H9 (cell line): ENCODE measurements around the gene CLEC20A. TPM values are rescaled to one million over a fixed set of nuclear protein-coding genes. Genes with fewer than 3 reads are reported as not detected.

Experiments used
- DNase-seq: peaks from one replicate; pipeline ENCODE4 v3.0.0-alpha.2; 2017
- H2AFZ ChIP-seq: one replicate; pipeline ENCODE4 v1.6.1; 2013; ENCODE audit warnings: mild to moderate bottlenecking, low read length, control low read depth, moderate library complexity
- H2AK5ac ChIP-seq: 2 replicates; pipeline ENCODE4 v1.6.1; 2013; ENCODE audit warnings: low read length, control low read depth, mixed read lengths; ENCODE audit not compliant: insufficient read length
- H2BK120ac ChIP-seq: one replicate; pipeline ENCODE4 v1.6.1; 2013; ENCODE audit warnings: low read depth, mild to moderate bottlenecking, low read length, control low read depth, inconsistent platforms; ENCODE audit not compliant: poor library complexity, severe bottlenecking
- H2BK12ac ChIP-seq: 2 replicates; pipeline ENCODE4 v1.6.1; 2013; ENCODE audit warnings: low read length, control low read depth, mixed read lengths, low read depth; ENCODE audit not compliant: insufficient read length
- H2BK15ac ChIP-seq: 2 replicates; pipeline ENCODE4 v1.6.1; 2013; ENCODE audit warnings: low read depth, low read length, control low read depth
- H2BK20ac ChIP-seq: one replicate; pipeline ENCODE4 v1.6.1; 2013; ENCODE audit warnings: low read depth, mild to moderate bottlenecking, low read length, control low read depth, inconsistent platforms; ENCODE audit not compliant: poor library complexity, severe bottlenecking
- H2BK5ac ChIP-seq: 2 replicates; pipeline ENCODE4 v1.6.1; 2013; ENCODE audit warnings: low read length, control low read depth, mixed read lengths; ENCODE audit not compliant: insufficient read length
- H3K14ac ChIP-seq: 2 replicates; pipeline ENCODE4 v1.6.1; 2013; ENCODE audit warnings: low read length, control low read depth; ENCODE audit not compliant: insufficient read depth
- H3K18ac ChIP-seq: 2 replicates; pipeline ENCODE4 v1.6.1; 2013; ENCODE audit warnings: low read depth, mild to moderate bottlenecking, mixed read lengths, low read length, control low read depth; ENCODE audit not compliant: insufficient read length
- H3K23ac ChIP-seq: 2 replicates; pipeline ENCODE4 v1.6.1; 2013; ENCODE audit warnings: low read length, control low read depth, mixed read lengths, low read depth; ENCODE audit not compliant: insufficient read length
- H3K23me2 ChIP-seq: 2 replicates; pipeline ENCODE4 v1.6.1; 2013; ENCODE audit warnings: low read depth, mild to moderate bottlenecking, mixed read lengths, low read length, control low read depth; ENCODE audit not compliant: insufficient read length, poor library complexity, severe bottlenecking
- H3K27ac ChIP-seq: 2 replicates; pipeline ENCODE4 v1.5.1; 2013; ENCODE audit warnings: low read length, control low read depth, mixed read lengths, low read depth; ENCODE audit not compliant: insufficient read length
- H3K27me3 ChIP-seq: 2 replicates; pipeline ENCODE4 v1.6.1; 2013; ENCODE audit warnings: low read length, control low read depth, inconsistent platforms; ENCODE audit not compliant: insufficient read depth
- H3K4ac ChIP-seq: 2 replicates; pipeline ENCODE4 v1.6.1; 2013; ENCODE audit warnings: low read depth, mild to moderate bottlenecking, control low read depth, inconsistent platforms, low read length, moderate library complexity
- H3K4me1 ChIP-seq: 2 replicates; pipeline ENCODE4 v1.6.1; 2013; ENCODE audit warnings: low read length, control low read depth, inconsistent platforms; ENCODE audit not compliant: insufficient read depth
- H3K4me2 ChIP-seq: 2 replicates; pipeline ENCODE4 v1.6.1; 2013; ENCODE audit warnings: low read length, control low read depth, mixed read lengths; ENCODE audit not compliant: insufficient read length, insufficient read depth
- H3K56ac ChIP-seq: 2 replicates; pipeline ENCODE4 v1.6.1; 2013; ENCODE audit warnings: low read depth, mild to moderate bottlenecking, mixed read lengths, low read length, control low read depth; ENCODE audit not compliant: insufficient read length
- H3K79me1 ChIP-seq: 2 replicates; pipeline ENCODE4 v1.6.1; 2013; ENCODE audit warnings: low read depth, mild to moderate bottlenecking, moderate library complexity, low read length, control low read depth, inconsistent platforms; ENCODE audit not compliant: insufficient read depth, poor library complexity, severe bottlenecking
- H3K79me2 ChIP-seq: 2 replicates; pipeline ENCODE4 v1.6.1; 2013; ENCODE audit warnings: low read length, control low read depth, inconsistent platforms; ENCODE audit not compliant: insufficient read depth
- H3K9ac ChIP-seq: 2 replicates; pipeline ENCODE4 v1.6.1; 2013; ENCODE audit warnings: low read length, control low read depth, mixed read lengths; ENCODE audit not compliant: insufficient read length; ENCODE audit errors: extremely low read depth
- H3K9me3 ChIP-seq: one replicate; pipeline ENCODE4 v1.6.1; 2013; ENCODE audit warnings: low read depth, low read length, inconsistent platforms; ENCODE audit not compliant: control insufficient read depth
- H3T11ph ChIP-seq: one replicate; pipeline ENCODE4 v1.6.1; 2013; ENCODE audit warnings: mild to moderate bottlenecking, low read length, control low read depth, inconsistent platforms
- H4K20me1 ChIP-seq: one replicate; pipeline ENCODE4 v1.6.1; 2013; ENCODE audit not compliant: control insufficient read depth, insufficient read length, insufficient read depth
- H4K5ac ChIP-seq: 2 replicates; pipeline ENCODE4 v1.6.1; 2013; ENCODE audit warnings: low read depth, mild to moderate bottlenecking, mixed read lengths, low read length, control low read depth; ENCODE audit not compliant: insufficient read length
- H4K8ac ChIP-seq: replicated peaks from 2 replicates; pipeline ENCODE4 v1.6.1; 2013; ENCODE audit warnings: low read length, control low read depth, mixed read lengths, low read depth; ENCODE audit not compliant: insufficient read length
- H4K91ac ChIP-seq: 2 replicates; pipeline ENCODE4 v1.6.1; 2013; ENCODE audit warnings: low read depth, mild to moderate bottlenecking, moderate library complexity, mixed read lengths, low read length, control low read depth; ENCODE audit not compliant: insufficient read length
- H3K27ac Mint-ChIP-seq, 3 experiments: 2 replicates in 2 of 3; 3 replicates in 1 of 3; pipeline ENCODE4 v1.8.0; 2020 to 2021; ENCODE audit warnings: mixed read lengths in 3 of 3, mild to moderate bottlenecking in 1 of 3, moderate library complexity in 1 of 3
- H3K27me3 Mint-ChIP-seq: 2 replicates; pipeline ENCODE4 v1.8.0; 2021; ENCODE audit warnings: low read depth, mild to moderate bottlenecking, moderate library complexity, mixed read lengths
- H3K36me3 Mint-ChIP-seq, 3 experiments: 2 replicates in 2 of 3; 3 replicates in 1 of 3; pipeline ENCODE4 v1.8.0; 2020 to 2021; ENCODE audit warnings: low read depth in 3 of 3, mixed read lengths in 3 of 3; ENCODE audit not compliant: insufficient read depth in 1 of 3
- H3K4me1 Mint-ChIP-seq, 2 experiments: 2 replicates each; pipeline ENCODE4 v1.8.0; 2020; ENCODE audit warnings: mixed read lengths in 2 of 2
- H3K4me3 Mint-ChIP-seq, 2 experiments: 2 replicates in 1 of 2; 3 replicates in 1 of 2; pipeline ENCODE4 v1.8.0; 2020 to 2021; ENCODE audit warnings: mild to moderate bottlenecking in 2 of 2, mixed read lengths in 2 of 2, moderate library complexity in 1 of 2
- H3K9me3 Mint-ChIP-seq, 2 experiments: 2 replicates in 1 of 2; 3 replicates in 1 of 2; pipeline ENCODE4 v1.8.0; 2020; ENCODE audit warnings: mild to moderate bottlenecking in 2 of 2, mixed read lengths in 2 of 2, moderate library complexity in 1 of 2
- WGBS: extraction: QIAGEN DNeasy Blood & Tissue Kit; methylation state at CpG from one replicate; pipeline ENCODE4 v1.1.7; 2013; ENCODE audit warnings: missing lambda C conversion rate, low lambda C conversion rate, mixed read lengths; ENCODE audit not compliant: insufficient read length; ENCODE audit errors: extremely low coverage; 5-methylcytosine and 5-hydroxymethylcytosine counted together
- total RNA-seq: library from RNA; stranded (reverse); gene quantifications from 2 replicates; pipeline ENCODE4 v1.2.1, GENCODE V29; 2021
- TF ChIP-seq, protein P1 (sequence below): fragments of 200-600 bp; sonication (generic); conservative IDR thresholded peaks from 3 replicates; pipeline ENCODE4 v1.8.0; 2021; ENCODE audit warnings: antibody characterized with exemption, mild to moderate bottlenecking

CLEC20A gene
- total RNA-seq, 1 experiment from 2014 or later = not detected

DNA sequence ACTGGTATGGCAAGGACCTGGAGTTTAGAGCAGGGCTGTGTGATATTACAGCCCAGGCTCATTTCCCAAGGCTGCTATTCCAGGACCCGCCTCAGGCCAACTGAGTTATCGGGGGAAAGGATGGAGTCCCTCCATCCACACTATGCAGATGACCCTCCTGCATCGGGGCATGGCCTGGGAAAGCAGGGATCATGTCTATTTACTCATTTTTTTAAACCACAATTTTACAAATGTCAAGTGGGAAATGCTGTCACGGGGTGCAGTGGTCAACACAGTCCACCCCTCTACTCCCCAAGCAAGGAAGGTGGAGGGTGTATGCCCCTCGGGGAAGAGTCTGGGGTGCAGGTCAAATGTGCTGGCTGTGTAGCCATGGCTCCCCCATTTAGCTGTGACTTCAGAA is 6.1 kb upstream of the CLEC20A start:
- no peaks in the 10 kb centered on the region for H3K79me2 ChIP-seq
- no peak overlapping the region for H3K4me2 ChIP-seq
- Mint-ChIP-seq H3K27ac (no peak overlapping the region), H3K4me3 (no peak overlapping the region), H3K9me3 (no peaks in the 10 kb centered on the region), H3K4me1 (peaks cover 6 to 13% of the 10 kb centered on the region in 2 experiments), H3K36me3 (no peaks in the 10 kb centered on the region), H3K27me3 (peaks cover 2% of the 10 kb centered on the region; the same call in 1 of the 2 replicates)
- H3K23ac ChIP-seq = no peak overlapping the region
- no CpG with 5 or more reads among the region's 5 CpGs for WGBS
- no peak overlapping the region for H2BK15ac ChIP-seq
- no peak overlapping the region for H4K91ac ChIP-seq
- TF ChIP-seq, protein P1, sequence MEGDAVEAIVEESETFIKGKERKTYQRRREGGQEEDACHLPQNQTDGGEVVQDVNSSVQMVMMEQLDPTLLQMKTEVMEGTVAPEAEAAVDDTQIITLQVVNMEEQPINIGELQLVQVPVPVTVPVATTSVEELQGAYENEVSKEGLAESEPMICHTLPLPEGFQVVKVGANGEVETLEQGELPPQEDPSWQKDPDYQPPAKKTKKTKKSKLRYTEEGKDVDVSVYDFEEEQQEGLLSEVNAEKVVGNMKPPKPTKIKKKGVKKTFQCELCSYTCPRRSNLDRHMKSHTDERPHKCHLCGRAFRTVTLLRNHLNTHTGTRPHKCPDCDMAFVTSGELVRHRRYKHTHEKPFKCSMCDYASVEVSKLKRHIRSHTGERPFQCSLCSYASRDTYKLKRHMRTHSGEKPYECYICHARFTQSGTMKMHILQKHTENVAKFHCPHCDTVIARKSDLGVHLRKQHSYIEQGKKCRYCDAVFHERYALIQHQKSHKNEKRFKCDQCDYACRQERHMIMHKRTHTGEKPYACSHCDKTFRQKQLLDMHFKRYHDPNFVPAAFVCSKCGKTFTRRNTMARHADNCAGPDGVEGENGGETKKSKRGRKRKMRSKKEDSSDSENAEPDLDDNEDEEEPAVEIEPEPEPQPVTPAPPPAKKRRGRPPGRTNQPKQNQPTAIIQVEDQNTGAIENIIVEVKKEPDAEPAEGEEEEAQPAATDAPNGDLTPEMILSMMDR = no peak
- no peak overlapping the region for H2BK5ac ChIP-seq
- H3K4me1 ChIP-seq = no peaks in the 10 kb centered on the region
- no peak overlapping the region for H3T11ph ChIP-seq
- no peaks in the 10 kb centered on the region for H3K23me2 ChIP-seq
- H3K79me1 ChIP-seq = no peaks in the 10 kb centered on the region
- H3K4ac ChIP-seq = no peak overlapping the region
- no peak overlapping the region for H3K27ac ChIP-seq
- H3K18ac ChIP-seq = no peak overlapping the region
- H4K8ac ChIP-seq = no peak overlapping the region
- H2AFZ ChIP-seq = no peak overlapping the region
- H2BK20ac ChIP-seq = no peak overlapping the region
- H3K56ac ChIP-seq = no peak overlapping the region
- H2AK5ac ChIP-seq = no peak overlapping the region
- no peaks in the 10 kb centered on the region for H3K9me3 ChIP-seq
- no peak overlapping the region for H2BK12ac ChIP-seq
- no peaks in the 10 kb centered on the region for H4K20me1 ChIP-seq
- DNase-seq = no peak
- no peak overlapping the region for H2BK120ac ChIP-seq
- H4K5ac ChIP-seq = no peak overlapping the region
- H3K27me3 ChIP-seq = no peaks in the 10 kb centered on the region
- H3K14ac ChIP-seq = no peak overlapping the region
- no peak overlapping the region for H3K9ac ChIP-seq
